Calu3 (cell line): Measurements from ENCODE around the gene EPYC. TPM values are rescaled to one million over a fixed set of nuclear protein-coding genes. Genes with fewer than 3 reads are reported as not detected.

Experiments used
- BruUV-seq: library from RNA; stranded (reverse); fragments of 400-500 nt; replicated peaks from 2 replicates; lab custom pipeline; 2021; lab: Mats Ljungman, UMichigan
- CTCF ChIA-PET: fragments of 300-600 bp; sonication (Branson Sonifier 250); formaldehyde crosslinking; loops from one replicate; lab custom pipeline; 2022; ENCODE audit warnings: antibody characterized with exemption; lab: Charles Lee
- DNase-seq: peaks from one replicate; pipeline ENCODE4 v3.0.0; 2022
- H3K27ac Mint-ChIP-seq: one replicate; pipeline ENCODE4 v1.8.0; 2022; ENCODE audit warnings: mixed read lengths; ENCODE audit not compliant: unreplicated experiment
- H3K27me3 Mint-ChIP-seq: one replicate; pipeline ENCODE4 v1.8.0; 2022; ENCODE audit warnings: mixed read lengths; ENCODE audit not compliant: unreplicated experiment
- H3K36me3 Mint-ChIP-seq: one replicate; pipeline ENCODE4 v1.8.0; 2022; ENCODE audit warnings: mild to moderate bottlenecking, moderate library complexity, mixed read lengths; ENCODE audit not compliant: insufficient read depth, unreplicated experiment
- H3K4me1 Mint-ChIP-seq: one replicate; pipeline ENCODE4 v1.8.0; 2022; ENCODE audit warnings: mild to moderate bottlenecking, low read depth, mixed read lengths; ENCODE audit not compliant: unreplicated experiment
- H3K4me3 Mint-ChIP-seq: one replicate; pipeline ENCODE4 v1.8.0; 2022; ENCODE audit warnings: mild to moderate bottlenecking, low read depth, moderate library complexity, mixed read lengths; ENCODE audit not compliant: unreplicated experiment
- H3K9me3 Mint-ChIP-seq: one replicate; pipeline ENCODE4 v1.8.0; 2022; ENCODE audit warnings: low read depth, mixed read lengths; ENCODE audit not compliant: unreplicated experiment
- intact Hi-C: fragments of 100-400 bp; cut with micrococcal nuclease; formaldehyde crosslinking; loops from one replicate; pipeline ENCODE4 v1.10.0; 2022; ENCODE audit not compliant: unreplicated experiment
- total RNA-seq: library from RNA; stranded (reverse); gene quantifications from 2 replicates; pipeline ENCODE4 v1.2.3, GENCODE V29; 2022
- TF ChIP-seq, protein P1 (sequence below): fragments of 200-600 bp; IDR thresholded peaks from one replicate; pipeline ENCODE4 v1.8.0; 2022; ENCODE audit warnings: antibody characterized with exemption; ENCODE audit not compliant: unreplicated experiment

Gene EPYC
- total RNA-seq, 1 experiment from 2014 or later, result not detected

DNA sequence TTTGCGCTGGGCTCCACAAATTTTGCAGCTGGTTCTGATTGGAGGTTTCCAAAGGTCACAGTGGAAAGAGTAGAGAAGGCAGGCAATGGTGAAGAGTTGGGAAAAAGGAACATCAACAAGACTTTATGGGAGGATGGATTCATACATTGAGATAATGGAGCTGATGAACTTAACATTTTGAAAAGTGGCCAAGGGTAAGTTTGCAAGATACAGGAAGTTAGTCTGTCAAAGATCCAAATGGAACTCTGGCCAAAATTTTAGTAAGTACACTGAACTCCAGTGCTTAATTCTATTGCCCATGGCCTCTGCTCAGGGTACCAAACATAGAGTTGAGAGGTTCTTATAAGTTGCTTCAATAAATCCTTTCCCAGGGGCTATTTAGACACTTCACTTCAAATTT lies 65.4 kb downstream of the EPYC start:
- Mint-ChIP-seq H3K27me3 (no peaks in the 10 kb centered on the region), H3K4me1 (peaks cover 25% of the 10 kb centered on the region), H3K36me3 (peaks cover 4% of the 10 kb centered on the region), H3K9me3 (no peaks in the 10 kb centered on the region), H3K4me3 (no peak overlapping the region), H3K27ac (no peak overlapping the region)
- intact Hi-C loops, result loop anchor here (10.0 kb wide), 1 partner anchor 755 kb away; no protein-coding TSS in a partner anchor
- DNase-seq, result no peak
- TF ChIP-seq, protein P1, sequence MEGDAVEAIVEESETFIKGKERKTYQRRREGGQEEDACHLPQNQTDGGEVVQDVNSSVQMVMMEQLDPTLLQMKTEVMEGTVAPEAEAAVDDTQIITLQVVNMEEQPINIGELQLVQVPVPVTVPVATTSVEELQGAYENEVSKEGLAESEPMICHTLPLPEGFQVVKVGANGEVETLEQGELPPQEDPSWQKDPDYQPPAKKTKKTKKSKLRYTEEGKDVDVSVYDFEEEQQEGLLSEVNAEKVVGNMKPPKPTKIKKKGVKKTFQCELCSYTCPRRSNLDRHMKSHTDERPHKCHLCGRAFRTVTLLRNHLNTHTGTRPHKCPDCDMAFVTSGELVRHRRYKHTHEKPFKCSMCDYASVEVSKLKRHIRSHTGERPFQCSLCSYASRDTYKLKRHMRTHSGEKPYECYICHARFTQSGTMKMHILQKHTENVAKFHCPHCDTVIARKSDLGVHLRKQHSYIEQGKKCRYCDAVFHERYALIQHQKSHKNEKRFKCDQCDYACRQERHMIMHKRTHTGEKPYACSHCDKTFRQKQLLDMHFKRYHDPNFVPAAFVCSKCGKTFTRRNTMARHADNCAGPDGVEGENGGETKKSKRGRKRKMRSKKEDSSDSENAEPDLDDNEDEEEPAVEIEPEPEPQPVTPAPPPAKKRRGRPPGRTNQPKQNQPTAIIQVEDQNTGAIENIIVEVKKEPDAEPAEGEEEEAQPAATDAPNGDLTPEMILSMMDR, result no peak
- CTCF ChIA-PET, result interaction anchor here (0.7 kb wide), 2 partner anchors 730 to 1320 kb away, joined by 3 read pairs; no protein-coding TSS in a partner anchor
- BruUV-seq, result no TSS peak

DNA sequence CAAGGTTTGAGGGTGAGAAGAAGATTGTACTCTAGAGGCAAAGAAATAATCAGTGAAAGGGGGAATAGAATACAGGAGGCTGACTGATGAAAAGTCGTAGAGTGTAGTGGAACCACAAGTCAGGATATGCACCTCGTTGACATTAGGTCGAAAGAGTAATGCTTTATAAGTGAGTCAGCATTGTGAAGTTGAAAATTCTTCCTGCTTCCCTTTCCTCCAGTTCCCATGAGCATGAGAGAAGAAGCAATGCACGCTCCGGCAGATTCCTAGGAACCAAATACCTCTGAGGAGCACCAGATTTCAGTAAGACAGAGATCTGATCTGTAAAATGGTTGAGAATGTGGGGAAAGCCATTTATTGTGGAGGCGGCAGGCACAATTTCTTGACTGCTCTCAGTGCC lies 66.3 kb downstream of the EPYC start:
- BruUV-seq, result no TSS peak
- Mint-ChIP-seq H3K27ac (peak overlapping the region; percentile 29), H3K4me3 (no peak overlapping the region), H3K4me1 (peaks cover 25% of the 10 kb centered on the region), H3K36me3 (peaks cover 4% of the 10 kb centered on the region), H3K27me3 (no peaks in the 10 kb centered on the region), H3K9me3 (no peaks in the 10 kb centered on the region)
- TF ChIP-seq, protein P1, result no peak
- intact Hi-C loops, result loop anchor here (10.0 kb wide), 1 partner anchor 754 kb away; no protein-coding TSS in a partner anchor
- peak; percentile 25 for DNase-seq
- CTCF ChIA-PET, result no interaction called here

DNA sequence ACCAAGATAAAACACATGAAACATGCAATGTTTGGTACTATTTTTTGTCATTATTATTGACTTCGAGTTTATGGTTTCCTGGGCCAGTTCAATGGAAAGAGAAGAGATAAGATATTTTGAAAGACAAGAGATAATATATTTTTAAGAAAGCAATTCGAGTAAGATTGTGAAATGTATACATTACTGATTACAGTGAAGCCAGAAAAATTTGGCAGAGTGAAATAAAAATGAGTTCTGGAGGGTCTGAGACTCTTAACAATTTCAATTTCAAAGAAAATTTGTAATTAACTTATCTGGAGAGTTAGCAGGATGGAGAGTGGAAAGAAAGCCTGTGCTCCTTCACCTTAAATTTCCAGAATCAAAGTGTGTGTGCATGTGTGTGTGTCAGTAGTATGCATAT lies 67.1 kb downstream of the EPYC start:
- Mint-ChIP-seq H3K36me3 (peaks cover 4% of the 10 kb centered on the region), H3K9me3 (no peaks in the 10 kb centered on the region), H3K4me3 (no peak overlapping the region), H3K27ac (peak overlapping the region; percentile 37), H3K4me1 (peaks cover 25% of the 10 kb centered on the region), H3K27me3 (no peaks in the 10 kb centered on the region)
- intact Hi-C loops, result loop anchor here (10.0 kb wide), 1 partner anchor 753 kb away; no protein-coding TSS in a partner anchor
- no TSS peak for BruUV-seq
- CTCF ChIA-PET, result interaction anchor here (0.7 kb wide), 1 partner anchor 30 kb away, joined by 3 read pairs; no protein-coding TSS in a partner anchor
- TF ChIP-seq, protein P1, result no peak
- DNase-seq, result no peak

DNA sequence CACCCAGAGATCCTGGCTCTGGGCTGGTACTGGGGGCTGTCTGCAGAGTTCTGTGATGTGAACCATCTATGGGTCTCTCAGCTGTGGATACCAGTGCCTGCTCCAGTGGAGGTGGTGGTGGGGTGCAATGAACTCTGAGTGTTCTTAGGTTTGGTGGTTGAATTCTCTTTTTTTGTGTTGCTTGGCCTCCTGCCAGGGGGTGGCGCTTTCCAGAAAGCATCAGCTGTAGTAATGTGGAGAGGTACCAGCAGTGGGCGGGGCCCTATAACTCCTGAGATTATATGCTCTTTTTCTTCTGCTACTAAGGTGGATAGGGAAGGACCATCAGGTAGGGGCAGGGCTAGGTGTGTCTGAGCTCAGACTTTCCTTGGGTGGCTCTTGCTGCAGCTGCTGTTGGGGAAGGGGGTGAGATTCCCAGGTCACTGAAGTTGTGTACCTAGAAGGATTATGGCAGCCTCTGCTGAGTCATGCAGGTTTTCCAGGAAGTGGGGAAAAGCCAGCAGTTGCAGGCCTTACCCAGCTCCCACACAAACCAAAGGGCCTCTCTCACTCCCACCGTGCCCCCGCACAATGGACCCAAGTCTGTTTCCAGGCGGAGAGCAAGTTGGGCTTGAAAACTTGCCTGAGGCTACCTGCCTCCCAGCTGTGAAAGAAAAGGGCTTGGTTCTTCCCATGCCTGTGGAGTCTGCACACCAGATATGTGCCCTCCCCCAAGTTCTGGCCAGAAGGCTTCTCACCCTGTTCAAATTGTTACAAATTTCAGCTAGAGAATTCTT lies 68.4 kb downstream of the EPYC start:
- CTCF ChIA-PET, result interaction anchor here (0.7 kb wide), 1 partner anchor 9 kb away, joined by 4 read pairs; no protein-coding TSS in a partner anchor
- intact Hi-C loops, result loop anchor here (10.0 kb wide), 1 partner anchor 752 kb away; no protein-coding TSS in a partner anchor
- Mint-ChIP-seq H3K9me3 (no peaks in the 10 kb centered on the region), H3K27me3 (no peaks in the 10 kb centered on the region), H3K4me3 (no peak overlapping the region), H3K27ac (no peak overlapping the region), H3K4me1 (peaks cover 25% of the 10 kb centered on the region), H3K36me3 (peaks cover 4% of the 10 kb centered on the region)
- DNase-seq, result peak; percentile 16
- BruUV-seq, result no TSS peak
- TF ChIP-seq, protein P1, result no peak
